HepG2 (cell line): Measurements from ENCODE around the gene SH3D21. TPM values are rescaled to one million over a fixed set of nuclear protein-coding genes. Genes with fewer than 3 reads are reported as not detected.

Source experiments
- ATAC-seq: fragments of 200-7000 bp; cut with Tn5 transposase; 3 replicates; pipeline ENCODE4 v1.9.1; 2020; ENCODE audit warnings: mild to moderate bottlenecking, moderate library complexity
- BruUV-seq: library from RNA; stranded (reverse); fragments of 400-500 nt; replicated peaks from 2 replicates; lab custom pipeline; 2021; lab: Mats Ljungman, UMichigan
- CTCF ChIA-PET: fragments of 300-600 bp; formaldehyde crosslinking; extraction: SDS; loops from one replicate; lab custom pipeline; 2021; ENCODE audit warnings: low total read pairs, inconsistent platforms, low intra/inter-chr PET ratio; lab: Yijun Ruan, JAX
- POLR2A ChIA-PET: fragments of 350-600 bp; sonication (Branson Sonifier 250); formaldehyde crosslinking; loops from one replicate; lab custom pipeline; 2020; ENCODE audit warnings: antibody characterized with exemption, inconsistent platforms; lab: Yijun Ruan, JAX
- DNase-seq: peaks from one replicate; pipeline ENCODE4 v3.0.0-alpha.2; 2015; ENCODE audit warnings: low spot score
- FAIRE-seq: peaks from 3 replicates; lab custom pipeline; 2011; peaks lifted over from hg19 to GRCh38; lab: Jason Lieb, UNC
- H2AFZ ChIP-seq: one replicate; pipeline ENCODE4 v1.6.1; 2011; ENCODE audit warnings: low read length, inconsistent platforms
- H3K27ac ChIP-seq: fragments of 300-600 bp; 3 replicates; pipeline ENCODE4 v1.8.0; 2011; ENCODE audit warnings: mixed run types, mild to moderate bottlenecking, mixed read lengths, low read length, inconsistent platforms; ENCODE audit not compliant: insufficient read depth; ENCODE audit errors: extremely low read length
- H3K27me3 ChIP-seq, 2 experiments: fragments of 200-600 bp in 1 of 2; 2 replicates in 1 of 2; 3 replicates in 1 of 2; pipeline versions ENCODE4 v1.6.0 to v1.8.0; 2011; ENCODE audit warnings: low read length in 2 of 2, mild to moderate bottlenecking in 2 of 2, moderate library complexity in 2 of 2, inconsistent platforms in 1 of 2; ENCODE audit not compliant: insufficient read depth in 2 of 2, control insufficient read depth in 1 of 2
- H3K36me3 ChIP-seq, 2 experiments: fragments of 200-600 bp in 1 of 2; replicated peaks in 1 of 2; 2 replicates in 1 of 2; 3 replicates in 1 of 2; pipeline versions ENCODE4 v1.5.1 to v1.8.0; 2011; ENCODE audit warnings: low read length in 2 of 2, inconsistent platforms in 1 of 2; ENCODE audit not compliant: insufficient read depth in 2 of 2, control insufficient read depth in 1 of 2
- H3K4me1 ChIP-seq: 2 replicates; pipeline ENCODE4 v1.5.1; 2012; ENCODE audit warnings: low read length, inconsistent platforms; ENCODE audit not compliant: insufficient read depth
- H3K4me2 ChIP-seq: 2 replicates; pipeline ENCODE4 v1.6.0; 2011; ENCODE audit warnings: low read depth, low read length, inconsistent platforms
- H3K4me3 ChIP-seq, 3 experiments: fragments of 200-600 bp in 1 of 3; sonication (generic), shearing (Covaris generic) in 1 of 3; replicated peaks in 1 of 3; 2 replicates each; pipeline ENCODE4 v1.5.1; 2011 to 2016; ENCODE audit warnings: low read length in 3 of 3, inconsistent platforms in 2 of 3, low read depth in 2 of 3, mild to moderate bottlenecking in 2 of 3, control low read depth in 1 of 3, mixed read lengths in 1 of 3; ENCODE audit not compliant: insufficient read depth in 1 of 3
- H3K79me2 ChIP-seq: one replicate; pipeline ENCODE4 v1.6.1; 2011; ENCODE audit warnings: low read length, inconsistent platforms; ENCODE audit not compliant: insufficient read depth
- H3K9ac ChIP-seq: 2 replicates; pipeline ENCODE4 v1.6.0; 2011; ENCODE audit warnings: mild to moderate bottlenecking, low read depth, low read length, inconsistent platforms; ENCODE audit not compliant: insufficient read depth
- H3K9me3 ChIP-seq: 2 replicates; pipeline ENCODE4 v1.5.1; 2012; ENCODE audit warnings: mild to moderate bottlenecking, low read length
- H4K20me1 ChIP-seq: 2 replicates; pipeline ENCODE4 v1.6.0; 2011; ENCODE audit warnings: inconsistent platforms, mild to moderate bottlenecking, low read length, moderate library complexity; ENCODE audit not compliant: insufficient read depth
- FOSL2 ChIP-seq: sonication (generic); formaldehyde crosslinking; IDR thresholded peaks from 2 replicates; pipeline ENCODE4 v1.4.0; 2020; ENCODE audit warnings: missing genetic modification reagents
- SP140L ChIP-seq: sonication (generic); formaldehyde crosslinking; IDR thresholded peaks from 2 replicates; pipeline ENCODE4 v1.4.0; 2020; ENCODE audit warnings: missing genetic modification reagents, borderline replicate concordance
- ZNF3 ChIP-seq: IDR thresholded peaks from 2 replicates; pipeline ENCODE4 v1.7.0; 2017; ENCODE audit warnings: inconsistent platforms
- ZNF713 ChIP-seq: sonication (generic); formaldehyde crosslinking; IDR thresholded peaks from 2 replicates; pipeline ENCODE4 v1.4.0; 2020; ENCODE audit warnings: mild to moderate bottlenecking, missing genetic modification reagents
- ZNF792 ChIP-seq: IDR thresholded peaks from 2 replicates; pipeline ENCODE4 v1.6.1; 2016
- WGBS: methylation state at CpG from one replicate; pipeline ENCODE4 v1.1.6; 2017; ENCODE audit warnings: low lambda C conversion rate; 5-methylcytosine and 5-hydroxymethylcytosine counted together
- in situ Hi-C: cut with HindIII; loops from 2 replicates; pipeline ENCODE4 v1.10.0; 2017; ENCODE audit warnings: low pct_unique_long_range_greater_than_20kb; ENCODE audit not compliant: extremely low pct_ligation_motif_present
- intact Hi-C: fragments of 100-400 bp; cut with micrococcal nuclease; formaldehyde crosslinking; loops from one replicate; pipeline ENCODE4 v1.10.0; 2022; ENCODE audit not compliant: unreplicated experiment
- polyA plus RNA-seq, 8 experiments: library from polyadenylated mRNA; depleted of rRNA in 3 of 8; stranded (reverse) in 7 of 8; unstranded in 1 of 8; fragments of >200 nt; fragmentation: Illumina TruSeq in 4 of 8; extraction: Trizol in 4 of 8; gene quantifications; 2 replicates each; pipeline versions ENCODE4 v1.2.1 to v1.2.3, GENCODE V29; 2011 to 2016; ENCODE audit warnings: low read depth in 4 of 8, missing spikeins in 1 of 8, mixed read lengths in 1 of 8; ENCODE audit not compliant: insufficient read depth in 1 of 8
- total RNA-seq, 5 experiments: library from RNA; depleted of rRNA; stranded (reverse); fragments of >200 nt; fragmentation: Illumina TruSeq; extraction: Trizol; gene quantifications; 2 replicates each; pipeline ENCODE4 v1.2.3, GENCODE V29; 2016; ENCODE audit warnings: low read depth in 1 of 5
- TF ChIP-seq, protein P1 (sequence below): sonication (generic); formaldehyde crosslinking; IDR thresholded peaks from 2 replicates; pipeline ENCODE4 v1.5.0; 2020; ENCODE audit warnings: missing genetic modification reagents
- TF ChIP-seq, protein P2 (sequence below): fragments of 450-650 bp; IDR thresholded peaks from 2 replicates; pipeline ENCODE4 v1.6.1; 2016

The SH3D21 gene
- total and polyA plus RNA-seq, 2 of the 13 experiments (the other 11 are each of a cell fraction or from before 2014, with no cell fraction given), result 5.1 to 8.6 TPM

DNA sequence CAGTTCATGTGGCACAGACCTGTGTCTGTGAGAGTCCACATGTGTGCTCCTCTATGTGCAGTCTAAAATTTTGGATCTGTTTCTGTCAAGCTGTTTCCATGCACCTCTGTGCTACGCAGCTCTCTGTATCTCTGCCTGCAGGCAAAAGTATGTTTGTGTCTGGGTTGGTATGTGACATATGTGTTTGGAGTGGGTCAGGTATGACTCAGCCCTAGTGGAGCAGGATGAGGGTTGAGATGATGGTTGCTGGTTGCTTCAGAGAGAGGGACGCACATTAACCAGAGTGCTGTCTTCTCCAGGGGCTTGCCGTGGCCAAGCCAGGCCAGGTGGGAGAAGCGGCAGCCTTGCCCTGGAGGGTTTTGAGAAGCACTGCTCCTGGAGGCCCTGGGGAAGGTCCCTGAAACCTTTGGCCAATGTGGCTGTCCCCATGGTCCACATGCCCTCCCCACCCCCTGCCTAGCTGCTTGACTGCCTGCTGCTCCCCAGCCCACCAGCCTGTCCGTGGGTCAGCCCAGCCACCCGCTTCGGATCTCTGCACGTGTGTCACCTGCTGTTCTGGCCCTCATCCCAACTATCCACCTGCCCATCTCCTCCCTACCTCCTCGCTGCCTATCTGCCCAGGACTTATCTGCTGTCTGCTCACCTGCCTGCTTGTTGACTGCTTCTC, 21.4 kb downstream of the SH3D21 start:
- Histone ChIP-seq H3K9me3 (no peaks in the 10 kb centered on the region), H2AFZ (no peak overlapping the region), H3K4me1 (peaks cover 66% of the 10 kb centered on the region), H3K4me2 (0 out of 2 replicates have a peak overlapping the region, but pooled peaks have one; percentile 0), H3K79me2 (no peaks in the 10 kb centered on the region), H3K9ac (0 out of 2 replicates have a peak overlapping the region, but pooled peaks have one; percentile 2), H4K20me1 (no peaks in the 10 kb centered on the region), H3K27me3 (peaks cover 0 to 22% of the 10 kb centered on the region in 2 experiments; a peak in 3 of 5 replicates), H3K4me3 (no peak overlapping the region; a peak in 1 of 6 replicates), H3K36me3 (no peaks in the 10 kb centered on the region), H3K27ac (no peak overlapping the region)
- TF ChIP-seq ZNF792 (no peak), SP140L (CRISPR knock-in tag) (no peak), ZNF3 (peak; percentile 55; the same call in 1 of the 2 replicates), FOSL2 (CRISPR knock-in tag) (peak; percentile 64), ZNF713 (CRISPR knock-in tag) (no peak)
- TF ChIP-seq, protein P1, sequence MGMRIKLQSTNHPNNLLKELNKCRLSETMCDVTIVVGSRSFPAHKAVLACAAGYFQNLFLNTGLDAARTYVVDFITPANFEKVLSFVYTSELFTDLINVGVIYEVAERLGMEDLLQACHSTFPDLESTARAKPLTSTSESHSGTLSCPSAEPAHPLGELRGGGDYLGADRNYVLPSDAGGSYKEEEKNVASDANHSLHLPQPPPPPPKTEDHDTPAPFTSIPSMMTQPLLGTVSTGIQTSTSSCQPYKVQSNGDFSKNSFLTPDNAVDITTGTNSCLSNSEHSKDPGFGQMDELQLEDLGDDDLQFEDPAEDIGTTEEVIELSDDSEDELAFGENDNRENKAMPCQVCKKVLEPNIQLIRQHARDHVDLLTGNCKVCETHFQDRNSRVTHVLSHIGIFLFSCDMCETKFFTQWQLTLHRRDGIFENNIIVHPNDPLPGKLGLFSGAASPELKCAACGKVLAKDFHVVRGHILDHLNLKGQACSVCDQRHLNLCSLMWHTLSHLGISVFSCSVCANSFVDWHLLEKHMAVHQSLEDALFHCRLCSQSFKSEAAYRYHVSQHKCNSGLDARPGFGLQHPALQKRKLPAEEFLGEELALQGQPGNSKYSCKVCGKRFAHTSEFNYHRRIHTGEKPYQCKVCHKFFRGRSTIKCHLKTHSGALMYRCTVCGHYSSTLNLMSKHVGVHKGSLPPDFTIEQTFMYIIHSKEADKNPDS, result no peak
- TF ChIP-seq, protein P2, sequence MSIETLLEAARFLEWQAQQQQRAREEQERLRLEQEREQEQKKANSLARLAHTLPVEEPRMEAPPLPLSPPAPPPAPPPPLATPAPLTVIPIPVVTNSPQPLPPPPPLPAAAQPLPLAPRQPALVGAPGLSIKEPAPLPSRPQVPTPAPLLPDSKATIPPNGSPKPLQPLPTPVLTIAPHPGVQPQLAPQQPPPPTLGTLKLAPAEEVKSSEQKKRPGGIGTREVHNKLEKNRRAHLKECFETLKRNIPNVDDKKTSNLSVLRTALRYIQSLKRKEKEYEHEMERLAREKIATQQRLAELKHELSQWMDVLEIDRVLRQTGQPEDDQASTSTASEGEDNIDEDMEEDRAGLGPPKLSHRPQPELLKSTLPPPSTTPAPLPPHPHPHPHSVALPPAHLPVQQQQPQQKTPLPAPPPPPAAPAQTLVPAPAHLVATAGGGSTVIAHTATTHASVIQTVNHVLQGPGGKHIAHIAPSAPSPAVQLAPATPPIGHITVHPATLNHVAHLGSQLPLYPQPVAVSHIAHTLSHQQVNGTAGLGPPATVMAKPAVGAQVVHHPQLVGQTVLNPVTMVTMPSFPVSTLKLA, result peak; percentile 14; the same call in 1 of the 2 replicates
- intact Hi-C loops, result no loop called here
- ATAC-seq (peak; percentile 6; the same call in 1 of the 3 replicates), FAIRE-seq (no peak), DNase-seq (no peak)
- BruUV-seq, result no TSS peak
- CTCF ChIA-PET, result no interaction called here
- POLR2A ChIA-PET, result interaction anchor here (1.3 kb wide), 1 partner anchor 73 kb away, joined by 5 read pairs; no protein-coding TSS in a partner anchor
- WGBS, result 37% methylated on average over 9 of the region's 9 CpGs
- in situ Hi-C loops, result no loop called here
